Activated CD4-positive, alpha-beta T cell treated with anti-CD3 and anti-CD28 coated beads for 1 hour (primary cell): ENCODE results near the gene PSG11.
"Not testable (repeated sequence)": the region's sequence is repeated elsewhere in the genome, so short reads cannot be mapped to it uniquely, and the experiment has no call there.

Experiments used
- DNase-seq: peaks from one replicate; pipeline ENCODE4 v3.0.0-alpha.2; 2020

Gene PSG11

DNA sequence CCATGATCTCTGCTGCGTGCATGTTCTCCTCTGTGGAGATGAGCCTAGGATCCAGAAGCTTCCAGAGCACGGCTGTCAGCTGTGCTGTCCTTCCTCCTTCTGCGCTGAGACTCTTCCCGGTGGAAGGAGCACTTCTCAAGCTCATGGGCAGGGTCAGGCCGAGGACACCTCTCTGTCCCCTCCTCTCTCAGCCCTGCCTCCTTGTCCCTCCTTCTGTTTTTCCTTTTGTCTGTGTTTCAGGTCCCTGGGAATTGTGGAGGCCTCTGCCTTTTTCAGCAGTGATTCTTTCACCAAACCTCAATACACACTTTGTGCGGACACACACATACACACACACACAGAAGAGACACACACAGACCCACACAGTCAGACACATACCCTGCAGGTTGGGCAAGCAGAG, at the start of gene PSG11:
Gene PSG11 (minus strand): TSS at position 101 of the 400 bp plus-strand sequence. CDS start 97 bp downstream, at position 4.
- not testable (repeated sequence) for DNase-seq

- not testable (repeated sequence) for DNase-seq
Measured at GRCh38 chr19:43062418-43062817, 36.1 kb upstream of the PSG11 start.

DNA sequence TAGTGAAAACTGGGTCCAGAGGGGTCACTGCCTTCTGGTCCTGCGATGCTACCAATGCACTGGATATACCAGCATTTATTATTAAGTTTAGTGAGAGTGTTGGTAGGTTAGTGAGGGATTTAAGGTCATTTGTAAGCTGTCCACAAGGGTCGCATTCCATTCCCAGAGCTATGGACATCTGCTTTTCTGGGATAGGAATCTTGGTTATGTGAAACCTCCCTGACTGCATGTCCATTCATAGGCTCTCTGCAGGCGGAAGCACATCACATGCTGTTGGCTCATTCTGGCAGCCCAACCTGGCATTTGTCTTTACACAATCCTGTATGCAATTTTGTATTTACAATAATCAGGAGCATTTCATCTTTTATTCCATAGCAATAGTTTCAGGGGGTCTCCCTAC, 35.1 kb upstream of the PSG11 start:
- DNase-seq, result not testable (repeated sequence)

DNA sequence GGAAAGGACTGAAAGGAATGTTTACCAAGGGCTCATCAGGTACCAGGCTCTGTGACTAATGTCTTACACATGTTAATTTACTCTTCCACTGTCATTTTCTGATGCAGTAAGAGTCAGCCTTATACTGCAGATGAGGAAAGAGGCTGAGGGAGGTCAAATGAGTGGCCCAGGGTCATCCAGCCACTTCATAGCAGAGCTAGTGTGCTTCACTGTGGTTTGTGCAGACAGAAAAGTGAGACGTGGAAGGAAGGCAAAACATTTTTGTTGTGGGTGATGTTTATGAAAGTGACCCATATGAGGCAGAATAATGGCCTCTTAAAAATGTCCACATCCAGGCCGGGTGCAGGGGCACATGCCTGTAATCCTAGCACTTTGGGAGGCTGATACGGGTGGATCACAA, 34.0 kb upstream of the PSG11 start:
- DNase-seq, result not testable (repeated sequence)

DNA sequence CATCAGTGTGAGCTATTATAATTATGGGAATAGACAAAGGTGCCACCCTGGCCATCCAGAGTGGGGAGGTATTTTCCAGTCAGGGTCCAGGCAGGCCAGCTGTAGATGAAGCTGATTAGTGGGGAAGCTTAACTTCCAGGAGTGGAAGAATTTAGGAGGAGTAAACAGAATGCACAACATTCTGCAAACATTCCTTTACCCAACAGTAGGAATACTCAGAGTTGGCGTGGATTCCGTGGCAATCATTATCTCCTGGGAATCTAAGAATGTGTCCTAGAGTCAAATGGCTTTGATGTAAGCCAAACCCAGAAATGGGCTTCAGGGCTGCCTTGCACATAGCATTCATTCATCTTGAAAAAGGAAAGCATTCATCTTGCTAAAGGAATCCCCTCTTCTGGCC, 33.2 kb upstream of the PSG11 start:
- DNase-seq, result not testable (repeated sequence)

DNA sequence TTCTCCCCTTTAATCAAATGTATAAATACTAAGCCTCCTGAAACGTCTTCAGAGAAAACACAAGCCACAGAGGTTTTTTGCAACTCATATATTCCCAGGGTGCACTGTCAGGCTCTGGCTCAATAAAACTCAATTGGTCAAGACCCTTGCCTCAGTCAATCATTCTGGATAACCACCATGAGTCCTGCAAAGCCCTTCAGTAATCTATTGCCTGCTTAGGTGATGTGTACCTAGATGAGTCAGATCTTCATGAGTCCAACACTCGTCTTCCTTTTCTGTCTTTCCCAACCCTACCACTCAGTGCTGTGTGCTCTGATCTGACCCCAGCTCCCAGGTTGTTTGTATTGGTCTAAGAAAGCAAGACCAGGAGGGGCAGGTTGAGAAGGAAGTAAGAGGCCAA, 32.2 kb upstream of the PSG11 start:
- not testable (repeated sequence) for DNase-seq

DNA sequence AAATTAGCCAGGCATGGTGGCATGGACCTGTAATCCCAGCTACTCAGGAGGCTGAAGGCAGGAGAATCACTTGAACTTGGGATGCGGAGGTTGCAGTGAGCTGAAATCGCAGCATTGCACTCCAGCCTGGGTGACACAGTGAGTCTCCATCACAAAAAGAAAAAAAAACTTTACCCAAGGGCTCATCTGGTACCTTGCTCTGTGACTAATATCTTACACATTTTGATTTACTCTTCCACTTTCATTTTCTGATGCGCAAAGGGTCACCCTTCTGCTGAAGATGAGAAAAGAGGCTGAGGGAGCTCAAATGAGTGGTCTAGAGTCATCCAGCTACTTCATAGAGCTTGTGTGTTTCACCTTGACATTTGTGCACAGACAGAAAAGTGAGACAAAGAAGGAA, 21.7 kb upstream of the PSG11 start:
- not testable (repeated sequence) for DNase-seq

DNA sequence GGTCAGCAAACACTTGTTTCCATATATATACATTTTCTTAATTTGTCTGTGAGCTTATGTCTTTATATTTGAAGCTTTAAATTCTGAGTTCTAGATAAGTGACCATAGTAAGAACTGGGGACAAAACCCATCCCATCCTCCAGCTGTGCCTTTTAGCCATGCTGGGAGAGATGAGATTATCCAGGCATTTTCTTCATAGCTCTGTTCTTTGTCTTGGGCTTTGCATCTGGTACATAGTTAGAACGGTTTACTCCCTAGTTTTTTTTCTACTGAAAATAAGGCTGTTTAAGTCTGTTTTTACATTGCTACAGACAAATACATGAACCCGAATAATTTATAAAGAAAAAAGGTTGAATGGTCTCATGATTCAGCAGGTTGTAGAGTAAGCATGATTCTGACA, 20.3 kb upstream of the PSG11 start:
- not testable (repeated sequence) for DNase-seq

- not testable (repeated sequence) for DNase-seq
Measured at GRCh38 chr19:43043492-43044180, 17.4 kb upstream of the PSG11 start.

DNA sequence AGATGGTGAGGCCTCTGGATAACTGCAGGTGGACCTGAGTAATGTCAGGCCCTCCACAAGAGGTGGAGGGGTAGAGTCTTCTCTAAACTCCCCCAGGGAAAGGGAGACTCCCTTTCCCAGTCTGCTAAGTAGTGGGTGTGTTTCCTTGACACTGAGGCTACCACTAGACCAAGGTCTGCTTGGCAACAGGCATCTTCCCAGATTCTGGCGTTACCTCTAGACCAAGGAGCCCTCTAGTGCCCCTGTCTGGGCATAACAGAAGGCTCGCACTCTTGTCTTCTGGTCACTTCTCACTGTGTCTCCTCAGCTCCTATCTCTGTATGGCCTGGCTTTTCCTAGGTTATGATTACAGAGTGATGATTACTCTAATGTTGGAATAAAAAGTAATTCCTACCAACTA, 5.4 kb upstream of the PSG11 start:
- DNase-seq, result not testable (repeated sequence)

GRCh38 chr19:43028866-43029265, 2.6 kb upstream of the PSG11 start:
- DNase-seq, result no peak

- not testable (repeated sequence) for DNase-seq
Measured at GRCh38 chr19:43027985-43028384, 1.7 kb upstream of the PSG11 start.

DNA sequence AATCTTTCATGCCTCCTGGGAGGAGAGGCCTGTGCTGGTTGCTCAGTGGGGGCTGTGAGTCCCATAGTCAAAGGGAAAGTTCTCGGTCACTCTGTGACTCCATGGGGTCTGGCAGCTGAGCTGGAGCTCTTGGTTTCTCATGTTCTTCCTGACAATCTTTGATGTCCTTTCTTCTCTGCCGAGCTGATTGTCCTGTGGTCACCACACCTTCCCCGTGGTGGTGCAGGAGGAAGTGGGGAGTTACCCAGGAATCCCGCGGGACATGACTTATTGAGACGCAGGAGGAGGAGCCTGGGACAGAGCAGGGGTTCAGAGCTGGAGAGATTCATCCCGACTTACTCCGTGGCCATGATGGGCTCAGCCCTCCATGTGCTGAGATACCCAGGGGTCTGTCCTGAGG, 792 bp upstream of the PSG11 start:
- DNase-seq, result not testable (repeated sequence)

DNA sequence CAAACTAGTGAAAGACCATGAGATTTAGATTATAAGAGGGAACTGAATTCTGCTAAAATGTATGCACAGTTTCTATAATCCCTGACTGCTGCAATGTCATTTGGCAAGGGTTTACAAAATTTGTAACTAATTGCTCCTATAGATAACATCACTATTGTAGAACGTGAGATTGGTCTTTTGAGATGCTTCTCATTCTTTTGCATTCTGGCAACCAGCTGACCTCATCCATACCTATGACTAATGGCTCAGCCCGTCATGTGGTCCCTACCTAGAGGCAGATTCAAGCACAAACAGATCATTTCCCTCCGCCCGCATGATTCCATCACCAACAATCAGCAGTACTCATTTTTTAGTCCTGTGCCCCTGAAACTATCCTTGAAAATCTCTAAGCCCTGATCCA, 4.2 kb downstream of the PSG11 start:
- DNase-seq, result not testable (repeated sequence)

DNA sequence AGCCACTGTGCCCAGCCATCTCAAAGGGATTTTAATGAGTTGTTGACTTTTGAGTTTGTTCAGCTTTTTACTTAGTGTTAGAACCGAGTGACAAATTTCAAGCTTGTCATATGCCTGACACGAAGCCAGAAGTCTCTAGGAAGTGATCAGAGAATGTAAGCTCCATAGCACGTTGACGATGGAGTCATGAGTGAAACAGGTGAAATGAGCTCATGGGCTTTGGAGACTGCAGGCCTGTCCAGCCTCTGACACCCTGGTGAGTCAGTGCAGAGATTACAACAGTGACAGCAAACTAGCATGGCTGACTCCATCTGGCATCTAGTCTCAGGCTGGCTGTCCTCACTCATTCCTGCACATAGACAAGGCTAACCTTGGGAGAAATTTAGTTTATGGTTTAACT, 4.6 kb downstream of the PSG11 start:
- not testable (repeated sequence) for DNase-seq

GRCh38 chr19:43019588-43019987, 6.7 kb downstream of the PSG11 start:
- not testable (repeated sequence) for DNase-seq

DNA sequence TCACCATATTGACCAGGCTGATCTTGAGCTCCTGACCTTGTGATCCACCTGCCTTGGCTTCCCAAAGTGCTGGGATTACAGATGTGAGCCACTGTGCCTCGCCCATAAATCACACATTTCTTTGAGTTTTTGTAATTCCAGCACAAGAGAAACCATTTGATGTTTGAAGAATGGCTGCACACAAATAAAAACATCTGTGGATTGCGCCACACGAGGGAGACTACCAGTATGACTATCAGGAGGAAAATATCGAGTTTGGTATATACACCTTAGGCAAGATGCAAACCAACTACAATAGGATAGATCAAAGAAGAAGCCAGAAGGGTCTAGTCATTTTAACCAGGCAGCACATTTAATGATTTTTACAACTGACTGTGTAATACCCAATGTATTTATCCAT, 20.4 kb downstream of the PSG11 start:
- not testable (repeated sequence) for DNase-seq

DNA sequence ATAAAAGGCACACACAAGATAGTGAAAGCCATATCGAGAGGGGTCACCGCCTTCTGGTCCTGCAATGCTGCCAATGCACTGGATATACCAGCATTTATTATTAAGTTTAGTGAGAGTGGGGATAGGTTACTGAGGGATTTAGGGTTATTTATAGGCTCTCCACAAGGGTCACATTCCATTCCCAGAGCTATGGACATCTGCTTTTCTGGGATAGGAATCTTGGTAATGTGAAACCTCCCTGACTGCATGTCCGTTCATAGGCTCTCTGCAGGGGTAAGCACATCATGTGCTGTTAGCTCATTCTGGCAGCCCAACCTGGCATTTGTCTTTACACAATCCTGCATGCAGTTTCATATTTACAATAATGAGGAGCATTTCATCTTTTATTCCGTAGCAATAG, 21.4 kb downstream of the PSG11 start:
- not testable (repeated sequence) for DNase-seq

DNA sequence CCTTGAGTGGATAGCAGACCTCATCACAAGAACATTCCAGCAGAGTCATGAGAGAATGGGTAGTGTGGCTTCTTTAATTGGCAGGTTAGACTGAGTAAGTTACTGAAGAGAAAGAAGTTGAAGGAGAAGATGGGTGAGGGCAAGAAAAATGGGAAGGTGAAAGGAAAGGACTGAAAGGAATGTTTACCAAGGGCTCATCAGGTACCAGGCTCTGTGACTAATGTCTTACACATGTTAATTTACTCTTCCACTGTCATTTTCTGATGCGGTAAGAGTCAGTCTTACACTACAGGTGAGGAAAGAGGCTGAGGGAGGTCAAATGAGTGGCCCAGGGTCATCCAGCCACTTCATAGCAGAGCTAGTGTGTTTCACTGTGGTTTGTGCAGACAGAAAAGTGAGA, 22.6 kb downstream of the PSG11 start:
- not testable (repeated sequence) for DNase-seq

GRCh38 chr19:43002948-43003347, 23.3 kb downstream of the PSG11 start:
- DNase-seq, result not testable (repeated sequence)

GRCh38 chr19:42996161-42996560, 30.1 kb downstream of the PSG11 start:
- DNase-seq, result not testable (repeated sequence)

DNA sequence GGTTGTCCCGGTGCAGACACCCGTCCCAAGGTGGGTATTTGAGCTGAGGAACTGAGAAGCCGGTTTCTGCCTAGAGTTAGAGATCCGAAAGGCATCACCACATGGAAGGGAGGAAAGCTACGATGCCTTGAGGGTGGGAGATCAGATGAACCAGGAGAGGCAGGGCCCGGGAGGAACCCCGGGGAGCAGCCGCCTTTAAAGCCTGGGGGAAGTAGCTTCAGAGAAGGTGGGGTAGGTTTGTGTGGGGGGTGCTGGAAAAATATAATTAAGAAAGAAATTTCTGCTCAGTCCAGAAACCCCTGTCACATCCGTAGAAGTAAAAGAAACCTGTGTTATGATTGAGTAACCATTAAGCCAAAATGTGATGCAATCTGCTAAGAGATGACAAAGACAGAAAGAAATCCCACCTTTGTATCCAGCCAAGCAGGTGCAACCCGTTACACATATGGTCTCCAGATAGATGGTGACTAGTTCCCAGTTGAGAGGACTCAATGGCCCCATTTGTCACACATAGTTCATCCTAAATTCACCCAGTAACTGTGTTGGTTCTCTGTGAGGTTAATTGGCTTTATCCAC, 34.2 kb downstream of the PSG11 start:
- not testable (repeated sequence) for DNase-seq

DNA sequence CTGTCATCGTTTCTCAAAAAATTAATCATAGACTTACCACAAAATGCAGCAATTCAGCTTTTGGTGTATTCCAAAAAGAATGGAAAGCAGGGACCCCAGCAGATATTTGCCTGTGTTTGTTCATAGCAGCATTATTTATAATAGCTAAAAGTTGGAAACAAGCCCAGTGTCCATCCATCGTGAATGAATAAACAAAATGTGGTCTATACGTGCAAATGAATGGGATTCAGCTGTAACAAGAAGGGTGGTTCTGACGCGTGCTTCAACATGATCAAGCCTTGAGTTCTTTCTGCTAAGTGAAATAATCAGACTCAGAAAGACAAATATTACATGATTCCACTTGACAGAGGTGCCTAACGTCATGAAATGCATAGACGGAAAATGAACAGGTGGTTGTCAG, 36.4 kb downstream of the PSG11 start:
- DNase-seq, result no peak

- DNase-seq, result not testable (repeated sequence)
Measured at GRCh38 chr19:42989186-42989585, 37.1 kb downstream of the PSG11 start.

- not testable (repeated sequence) for DNase-seq
Measured at GRCh38 chr19:42988206-42988605, 38.1 kb downstream of the PSG11 start.
